WTC11 (cell line): Measurements from ENCODE around the gene GLB1L2. TPM values are rescaled to one million over a fixed set of nuclear protein-coding genes. Genes with fewer than 3 reads are reported as not detected.

Experiments
- ATAC-seq: fragments of 200-7000 bp; cut with Tn5 transposase; 2 replicates; pipeline ENCODE4 v1.10.0; 2021; ENCODE audit warnings: mild to moderate bottlenecking, moderate library complexity
- CTCF ChIA-PET: fragments of 300-600 bp; sonication (Branson Sonifier 250); formaldehyde crosslinking; loops from one replicate; lab custom pipeline; 2021; ENCODE audit warnings: antibody characterized with exemption; lab: Charles Lee
- POLR2A ChIA-PET: fragments of 350-600 bp; sonication (Branson Sonifier 250); formaldehyde crosslinking; loops from one replicate; lab custom pipeline; 2021; ENCODE audit warnings: antibody characterized with exemption; lab: Charles Lee
- DNase-seq: peaks from one replicate; pipeline ENCODE4 v3.0.0; 2021; ENCODE audit warnings: low spot score
- H3K27ac Mint-ChIP-seq: 2 replicates; pipeline ENCODE4 v1.8.0; 2021; ENCODE audit warnings: mixed read lengths
- H3K27me3 Mint-ChIP-seq: 2 replicates; pipeline ENCODE4 v1.8.0; 2021; ENCODE audit warnings: low read depth, mild to moderate bottlenecking, moderate library complexity, mixed read lengths
- H3K36me3 Mint-ChIP-seq: 2 replicates; pipeline ENCODE4 v1.8.0; 2021; ENCODE audit warnings: mixed read lengths
- H3K4me1 Mint-ChIP-seq: 2 replicates; pipeline ENCODE4 v1.8.0; 2022; ENCODE audit warnings: mixed read lengths
- H3K4me3 Mint-ChIP-seq: 2 replicates; pipeline ENCODE4 v1.8.0; 2021; ENCODE audit warnings: mild to moderate bottlenecking, moderate library complexity, mixed read lengths
- H3K9me3 Mint-ChIP-seq: 2 replicates; pipeline ENCODE4 v1.8.0; 2021; ENCODE audit warnings: mixed read lengths
- ATF1 ChIP-seq: sonication (generic); formaldehyde crosslinking; IDR thresholded peaks from 2 replicates; pipeline ENCODE4 v1.8.1; 2023; ENCODE audit warnings: mild to moderate bottlenecking, moderate library complexity, missing genetic modification reagents
- ATF6 ChIP-seq: sonication (generic); formaldehyde crosslinking; IDR thresholded peaks from 2 replicates; pipeline ENCODE4 v1.8.1; 2023; ENCODE audit warnings: mild to moderate bottlenecking, missing genetic modification reagents
- E2F1 ChIP-seq: sonication (generic); formaldehyde crosslinking; IDR thresholded peaks from 2 replicates; pipeline ENCODE4 v1.8.0; 2022; ENCODE audit warnings: mild to moderate bottlenecking, missing genetic modification reagents
- ESRRA ChIP-seq: sonication (generic); formaldehyde crosslinking; IDR thresholded peaks from 2 replicates; pipeline ENCODE4 v1.8.1; 2022; ENCODE audit warnings: mild to moderate bottlenecking, missing genetic modification reagents, borderline replicate concordance
- ETV6 ChIP-seq: sonication (generic); formaldehyde crosslinking; IDR thresholded peaks from 2 replicates; pipeline ENCODE4 v1.8.1; 2022; ENCODE audit warnings: mild to moderate bottlenecking, missing genetic modification reagents
- FOXJ3 ChIP-seq: sonication (generic); formaldehyde crosslinking; IDR thresholded peaks from 2 replicates; pipeline ENCODE4 v1.9.0; 2021; ENCODE audit warnings: missing genetic modification reagents, mild to moderate bottlenecking, borderline replicate concordance
- FOXK1 ChIP-seq: sonication (generic); formaldehyde crosslinking; IDR thresholded peaks from 2 replicates; pipeline ENCODE4 v1.8.0; 2022; ENCODE audit warnings: mild to moderate bottlenecking, moderate library complexity, missing genetic modification reagents
- GABPB1 ChIP-seq: sonication (generic); formaldehyde crosslinking; IDR thresholded peaks from 2 replicates; pipeline ENCODE4 v1.8.1; 2023; ENCODE audit warnings: mild to moderate bottlenecking, missing genetic modification reagents
- MXD4 ChIP-seq: fragments of 250-450 bp; sonication (Bioruptor Pico); IDR thresholded peaks from 2 replicates; pipeline ENCODE4 v1.8.0; 2021; ENCODE audit warnings: mild to moderate bottlenecking, moderate library complexity, borderline replicate concordance
- NFATC4 ChIP-seq: fragments of 250-450 bp; sonication (Bioruptor Pico); IDR thresholded peaks from 2 replicates; pipeline ENCODE4 v1.9.0; 2021; ENCODE audit warnings: mild to moderate bottlenecking
- NR1H2 ChIP-seq: sonication (generic); formaldehyde crosslinking; IDR thresholded peaks from 2 replicates; pipeline ENCODE4 v1.9.0; 2021; ENCODE audit warnings: mild to moderate bottlenecking, moderate library complexity, missing genetic modification reagents
- RORB ChIP-seq: fragments of 250-450 bp; sonication (Bioruptor Pico); IDR thresholded peaks from 2 replicates; pipeline ENCODE4 v1.9.0; 2021; ENCODE audit warnings: mild to moderate bottlenecking
- STAT6 ChIP-seq: sonication (generic); formaldehyde crosslinking; conservative IDR thresholded peaks from 2 replicates; pipeline ENCODE4 v1.8.1; 2023; ENCODE audit warnings: mild to moderate bottlenecking, low read depth, missing genetic modification reagents, moderate library complexity
- TCF7 ChIP-seq: sonication (generic); formaldehyde crosslinking; IDR thresholded peaks from 2 replicates; pipeline ENCODE4 v1.8.0; 2022; ENCODE audit warnings: mild to moderate bottlenecking, low read depth, missing genetic modification reagents, moderate library complexity
- TEAD4 ChIP-seq: sonication (generic); formaldehyde crosslinking; IDR thresholded peaks from 2 replicates; pipeline ENCODE4 v1.8.0; 2022; ENCODE audit warnings: mild to moderate bottlenecking, missing genetic modification reagents
- ZBTB21 ChIP-seq: sonication (generic); formaldehyde crosslinking; IDR thresholded peaks from 2 replicates; pipeline ENCODE4 v1.8.1; 2023; ENCODE audit warnings: mild to moderate bottlenecking, missing genetic modification reagents, borderline replicate concordance
- ZNF138 ChIP-seq: sonication (generic); formaldehyde crosslinking; conservative IDR thresholded peaks from 2 replicates; pipeline ENCODE4 v1.8.1; 2022; ENCODE audit warnings: mild to moderate bottlenecking, moderate library complexity, missing genetic modification reagents
- ZNF232 ChIP-seq: sonication (generic); formaldehyde crosslinking; IDR thresholded peaks from 2 replicates; pipeline ENCODE4 v1.8.0; 2022; ENCODE audit warnings: mild to moderate bottlenecking, missing genetic modification reagents
- ZNF416 ChIP-seq: fragments of 250-450 bp; sonication (Bioruptor Pico); IDR thresholded peaks from 2 replicates; pipeline ENCODE4 v1.9.0; 2021; ENCODE audit warnings: mild to moderate bottlenecking, inconsistent platforms
- ZNF512 ChIP-seq: sonication (generic); formaldehyde crosslinking; IDR thresholded peaks from 2 replicates; pipeline ENCODE4 v1.8.1; 2022; ENCODE audit warnings: missing genetic modification reagents, borderline replicate concordance
- ZNF532 ChIP-seq: fragments of 250-450 bp; sonication (Bioruptor Pico); IDR thresholded peaks from 2 replicates; pipeline ENCODE4 v1.9.0; 2021; ENCODE audit warnings: mild to moderate bottlenecking, borderline replicate concordance
- total RNA-seq: library from RNA; stranded (reverse); gene quantifications from 3 replicates; pipeline ENCODE4 v1.2.3, GENCODE V29; 2021

Gene GLB1L2
- total RNA-seq, 1 experiment from 2014 or later, result 6.0 TPM

- peak; percentile 8 for DNase-seq
- Mint-ChIP-seq H3K4me3 (peak overlapping the region; percentile 46), H3K36me3 (no peaks in the 10 kb centered on the region), H3K9me3 (no peaks in the 10 kb centered on the region), H3K27ac (no peak overlapping the region), H3K27me3 (peaks cover 33% of the 10 kb centered on the region), H3K4me1 (peaks cover 46% of the 10 kb centered on the region)
- no peak for ATAC-seq
- CTCF ChIA-PET, result no interaction called here
- TF ChIP-seq FOXJ3, result no peak
- TF ChIP-seq FOXK1, result no peak
- no peak for TF ChIP-seq ZNF138
- TF ChIP-seq, all 79 proteins: peak for 0
- POLR2A ChIA-PET, result no interaction called here
These were observed 83.3 kb downstream of the GLB1L2 start for GRCh38 chr11:134414766-134415765.

- TF ChIP-seq ZBTB21 (CRISPR knock-in tag) (no peak), ATF6 (CRISPR knock-in tag) (no peak), ATF1 (CRISPR knock-in tag) (no peak), E2F1 (CRISPR knock-in tag) (no peak), NR1H2 (no peak), GABPB1 (CRISPR knock-in tag) (no peak), ESRRA (CRISPR knock-in tag) (no peak), NFATC4 (no peak), RORB (CRISPR knock-in tag) (no peak), ZNF532 (CRISPR knock-in tag) (no peak), ZNF416 (CRISPR knock-in tag) (no peak), ETV6 (CRISPR knock-in tag) (no peak), STAT6 (no peak), ZNF512 (CRISPR knock-in tag) (no peak), MXD4 (CRISPR knock-in tag) (no peak), ZNF232 (CRISPR knock-in tag) (no peak), TEAD4 (CRISPR knock-in tag) (no peak), TCF7 (CRISPR knock-in tag) (no peak)
- TF ChIP-seq, all 79 proteins: peak for 0
- H3K27ac Mint-ChIP-seq, result no peak overlapping the region
- no peaks in the 10 kb centered on the region for H3K36me3 Mint-ChIP-seq
- peaks cover 30% of the 10 kb centered on the region for H3K27me3 Mint-ChIP-seq
- ChIA-PET CTCF (no interaction called here), POLR2A (no interaction called here)
- H3K4me3 Mint-ChIP-seq, result no peak overlapping the region
- peaks cover 34% of the 10 kb centered on the region for H3K4me1 Mint-ChIP-seq
- DNase-seq (peak; percentile 5), ATAC-seq (no peak)
- H3K9me3 Mint-ChIP-seq, result no peaks in the 10 kb centered on the region
These were observed 84.9 kb downstream of the GLB1L2 start for GRCh38 chr11:134416726-134417125.
